Neural cell (in vitro differentiated cells): ENCODE results near the gene OTULINL.

Experiments
- CTCF ChIP-seq: fragments of 450-650 bp; IDR thresholded peaks from 2 replicates; pipeline ENCODE4 v1.5.1; 2014; ENCODE audit warnings: antibody characterized with exemption, mild to moderate bottlenecking, moderate library complexity; ENCODE audit not compliant: poor library complexity, severe bottlenecking
- EP300 ChIP-seq: fragments of 450-650 bp; conservative IDR thresholded peaks from 2 replicates; pipeline ENCODE4 v1.6.1; 2014; ENCODE audit warnings: antibody characterized with exemption, mild to moderate bottlenecking, moderate library complexity; ENCODE audit not compliant: poor library complexity, severe bottlenecking
- EZH2 ChIP-seq: fragments of 200-600, 300-800 bp; shearing (Covaris generic), sonication (generic); IDR thresholded peaks from 2 replicates; pipeline ENCODE4 v1.6.1; 2014; ENCODE audit warnings: antibody characterized with exemption, low read length, borderline replicate concordance, mild to moderate bottlenecking; ENCODE audit not compliant: insufficient read depth, poor library complexity, severe bottlenecking
- POLR2AphosphoS5 ChIP-seq: IDR thresholded peaks from 2 replicates; pipeline ENCODE4 v1.6.1; 2012
- RAD21 ChIP-seq: fragments of 450-650 bp; conservative IDR thresholded peaks from 2 replicates; pipeline ENCODE4 v1.6.1; 2014; ENCODE audit warnings: antibody characterized with exemption, mild to moderate bottlenecking, moderate library complexity
- REST ChIP-seq: IDR thresholded peaks from 2 replicates; pipeline ENCODE4 v1.6.1; 2012; ENCODE audit warnings: borderline replicate concordance
- TAF1 ChIP-seq: IDR thresholded peaks from 2 replicates; pipeline ENCODE4 v1.6.1; 2012; ENCODE audit warnings: low read depth

- no peak for TF ChIP-seq CTCF
- TF ChIP-seq POLR2AphosphoS5 = no peak
- TF ChIP-seq RAD21 = no peak
- no peak for TF ChIP-seq EZH2
- TF ChIP-seq TAF1 = no peak
- no peak for TF ChIP-seq EP300
- no peak for TF ChIP-seq REST
These were observed 35.7 kb upstream of the OTULINL start for GRCh38 chr5:14545862-14546261.
